H9 (cell line): Measurements from ENCODE around the gene TTC23. TPM values are rescaled to one million over a fixed set of nuclear protein-coding genes. Genes with fewer than 3 reads are reported as not detected.
A peak's percentile ranks its signal among the peaks of the same experiment; 100 is the strongest.

Experiments used
- DNase-seq: peaks from one replicate; pipeline ENCODE4 v3.0.0-alpha.2; 2017
- H2AFZ ChIP-seq: one replicate; pipeline ENCODE4 v1.6.1; 2013; ENCODE audit warnings: mild to moderate bottlenecking, low read length, control low read depth, moderate library complexity
- H2AK5ac ChIP-seq: 2 replicates; pipeline ENCODE4 v1.6.1; 2013; ENCODE audit warnings: low read length, control low read depth, mixed read lengths; ENCODE audit not compliant: insufficient read length
- H2BK120ac ChIP-seq: one replicate; pipeline ENCODE4 v1.6.1; 2013; ENCODE audit warnings: low read depth, mild to moderate bottlenecking, low read length, control low read depth, inconsistent platforms; ENCODE audit not compliant: poor library complexity, severe bottlenecking
- H2BK12ac ChIP-seq: 2 replicates; pipeline ENCODE4 v1.6.1; 2013; ENCODE audit warnings: low read length, control low read depth, mixed read lengths, low read depth; ENCODE audit not compliant: insufficient read length
- H2BK15ac ChIP-seq: 2 replicates; pipeline ENCODE4 v1.6.1; 2013; ENCODE audit warnings: low read depth, low read length, control low read depth
- H2BK20ac ChIP-seq: one replicate; pipeline ENCODE4 v1.6.1; 2013; ENCODE audit warnings: low read depth, mild to moderate bottlenecking, low read length, control low read depth, inconsistent platforms; ENCODE audit not compliant: poor library complexity, severe bottlenecking
- H2BK5ac ChIP-seq: 2 replicates; pipeline ENCODE4 v1.6.1; 2013; ENCODE audit warnings: low read length, control low read depth, mixed read lengths; ENCODE audit not compliant: insufficient read length
- H3K14ac ChIP-seq: 2 replicates; pipeline ENCODE4 v1.6.1; 2013; ENCODE audit warnings: low read length, control low read depth; ENCODE audit not compliant: insufficient read depth
- H3K18ac ChIP-seq: 2 replicates; pipeline ENCODE4 v1.6.1; 2013; ENCODE audit warnings: low read depth, mild to moderate bottlenecking, mixed read lengths, low read length, control low read depth; ENCODE audit not compliant: insufficient read length
- H3K23ac ChIP-seq: 2 replicates; pipeline ENCODE4 v1.6.1; 2013; ENCODE audit warnings: low read length, control low read depth, mixed read lengths, low read depth; ENCODE audit not compliant: insufficient read length
- H3K23me2 ChIP-seq: 2 replicates; pipeline ENCODE4 v1.6.1; 2013; ENCODE audit warnings: low read depth, mild to moderate bottlenecking, mixed read lengths, low read length, control low read depth; ENCODE audit not compliant: insufficient read length, poor library complexity, severe bottlenecking
- H3K27ac ChIP-seq: 2 replicates; pipeline ENCODE4 v1.5.1; 2013; ENCODE audit warnings: low read length, control low read depth, mixed read lengths, low read depth; ENCODE audit not compliant: insufficient read length
- H3K27me3 ChIP-seq: 2 replicates; pipeline ENCODE4 v1.6.1; 2013; ENCODE audit warnings: low read length, control low read depth, inconsistent platforms; ENCODE audit not compliant: insufficient read depth
- H3K4ac ChIP-seq: 2 replicates; pipeline ENCODE4 v1.6.1; 2013; ENCODE audit warnings: low read depth, mild to moderate bottlenecking, control low read depth, inconsistent platforms, low read length, moderate library complexity
- H3K4me1 ChIP-seq: 2 replicates; pipeline ENCODE4 v1.6.1; 2013; ENCODE audit warnings: low read length, control low read depth, inconsistent platforms; ENCODE audit not compliant: insufficient read depth
- H3K4me2 ChIP-seq: 2 replicates; pipeline ENCODE4 v1.6.1; 2013; ENCODE audit warnings: low read length, control low read depth, mixed read lengths; ENCODE audit not compliant: insufficient read length, insufficient read depth
- H3K56ac ChIP-seq: 2 replicates; pipeline ENCODE4 v1.6.1; 2013; ENCODE audit warnings: low read depth, mild to moderate bottlenecking, mixed read lengths, low read length, control low read depth; ENCODE audit not compliant: insufficient read length
- H3K79me1 ChIP-seq: 2 replicates; pipeline ENCODE4 v1.6.1; 2013; ENCODE audit warnings: low read depth, mild to moderate bottlenecking, moderate library complexity, low read length, control low read depth, inconsistent platforms; ENCODE audit not compliant: insufficient read depth, poor library complexity, severe bottlenecking
- H3K79me2 ChIP-seq: 2 replicates; pipeline ENCODE4 v1.6.1; 2013; ENCODE audit warnings: low read length, control low read depth, inconsistent platforms; ENCODE audit not compliant: insufficient read depth
- H3K9ac ChIP-seq: 2 replicates; pipeline ENCODE4 v1.6.1; 2013; ENCODE audit warnings: low read length, control low read depth, mixed read lengths; ENCODE audit not compliant: insufficient read length; ENCODE audit errors: extremely low read depth
- H3K9me3 ChIP-seq: one replicate; pipeline ENCODE4 v1.6.1; 2013; ENCODE audit warnings: low read depth, low read length, inconsistent platforms; ENCODE audit not compliant: control insufficient read depth
- H3T11ph ChIP-seq: one replicate; pipeline ENCODE4 v1.6.1; 2013; ENCODE audit warnings: mild to moderate bottlenecking, low read length, control low read depth, inconsistent platforms
- H4K20me1 ChIP-seq: one replicate; pipeline ENCODE4 v1.6.1; 2013; ENCODE audit not compliant: control insufficient read depth, insufficient read length, insufficient read depth
- H4K5ac ChIP-seq: 2 replicates; pipeline ENCODE4 v1.6.1; 2013; ENCODE audit warnings: low read depth, mild to moderate bottlenecking, mixed read lengths, low read length, control low read depth; ENCODE audit not compliant: insufficient read length
- H4K8ac ChIP-seq: replicated peaks from 2 replicates; pipeline ENCODE4 v1.6.1; 2013; ENCODE audit warnings: low read length, control low read depth, mixed read lengths, low read depth; ENCODE audit not compliant: insufficient read length
- H4K91ac ChIP-seq: 2 replicates; pipeline ENCODE4 v1.6.1; 2013; ENCODE audit warnings: low read depth, mild to moderate bottlenecking, moderate library complexity, mixed read lengths, low read length, control low read depth; ENCODE audit not compliant: insufficient read length
- H3K27ac Mint-ChIP-seq, 3 experiments: 2 replicates in 2 of 3; 3 replicates in 1 of 3; pipeline ENCODE4 v1.8.0; 2020 to 2021; ENCODE audit warnings: mixed read lengths in 3 of 3, mild to moderate bottlenecking in 1 of 3, moderate library complexity in 1 of 3
- H3K27me3 Mint-ChIP-seq: 2 replicates; pipeline ENCODE4 v1.8.0; 2021; ENCODE audit warnings: low read depth, mild to moderate bottlenecking, moderate library complexity, mixed read lengths
- H3K36me3 Mint-ChIP-seq, 3 experiments: 2 replicates in 2 of 3; 3 replicates in 1 of 3; pipeline ENCODE4 v1.8.0; 2020 to 2021; ENCODE audit warnings: low read depth in 3 of 3, mixed read lengths in 3 of 3; ENCODE audit not compliant: insufficient read depth in 1 of 3
- H3K4me1 Mint-ChIP-seq, 2 experiments: 2 replicates each; pipeline ENCODE4 v1.8.0; 2020; ENCODE audit warnings: mixed read lengths in 2 of 2
- H3K4me3 Mint-ChIP-seq, 2 experiments: 2 replicates in 1 of 2; 3 replicates in 1 of 2; pipeline ENCODE4 v1.8.0; 2020 to 2021; ENCODE audit warnings: mild to moderate bottlenecking in 2 of 2, mixed read lengths in 2 of 2, moderate library complexity in 1 of 2
- H3K9me3 Mint-ChIP-seq, 2 experiments: 2 replicates in 1 of 2; 3 replicates in 1 of 2; pipeline ENCODE4 v1.8.0; 2020; ENCODE audit warnings: mild to moderate bottlenecking in 2 of 2, mixed read lengths in 2 of 2, moderate library complexity in 1 of 2
- WGBS: extraction: QIAGEN DNeasy Blood & Tissue Kit; methylation state at CpG from one replicate; pipeline ENCODE4 v1.1.7; 2013; ENCODE audit warnings: missing lambda C conversion rate, low lambda C conversion rate, mixed read lengths; ENCODE audit not compliant: insufficient read length; ENCODE audit errors: extremely low coverage; 5-methylcytosine and 5-hydroxymethylcytosine counted together
- total RNA-seq: library from RNA; stranded (reverse); gene quantifications from 2 replicates; pipeline ENCODE4 v1.2.1, GENCODE V29; 2021
- TF ChIP-seq, protein P1 (sequence below): fragments of 200-600 bp; sonication (generic); conservative IDR thresholded peaks from 3 replicates; pipeline ENCODE4 v1.8.0; 2021; ENCODE audit warnings: antibody characterized with exemption, mild to moderate bottlenecking

TTC23 gene
- total RNA-seq, 1 experiment from 2014 or later: 14.3 TPM

- H3K56ac ChIP-seq: no peak overlapping the region
- no peak overlapping the region for H4K8ac ChIP-seq
- H3K4me2 ChIP-seq: no peak overlapping the region
- no peak overlapping the region for H2BK15ac ChIP-seq
- no peak overlapping the region for H2BK20ac ChIP-seq
- Mint-ChIP-seq H3K4me3 (no peak overlapping the region), H3K4me1 (peaks cover 3 to 6% of the 10 kb centered on the region in 2 experiments; a peak in 2 of 4 replicates), H3K27ac (peak overlapping the region in 1 of 3 experiments; percentile 37; a peak in 1 of 7 replicates), H3K9me3 (no peaks in the 10 kb centered on the region), H3K36me3 (peaks cover 3 to 16% (median 13%) of the 10 kb centered on the region in 3 experiments; a peak in 5 of 7 replicates), H3K27me3 (no peaks in the 10 kb centered on the region)
- no peak overlapping the region for H2AFZ ChIP-seq
- H3K9me3 ChIP-seq: no peaks in the 10 kb centered on the region
- no peak overlapping the region for H3K14ac ChIP-seq
- no peak overlapping the region for H3K9ac ChIP-seq
- no peak overlapping the region for H3K27ac ChIP-seq
- no peaks in the 10 kb centered on the region for H3K23me2 ChIP-seq
- no peak overlapping the region for H2AK5ac ChIP-seq
- no peak overlapping the region for H3K4ac ChIP-seq
- H3T11ph ChIP-seq: no peak overlapping the region
- no peaks in the 10 kb centered on the region for H3K79me2 ChIP-seq
- H4K91ac ChIP-seq: no peak overlapping the region
- TF ChIP-seq, protein P1, sequence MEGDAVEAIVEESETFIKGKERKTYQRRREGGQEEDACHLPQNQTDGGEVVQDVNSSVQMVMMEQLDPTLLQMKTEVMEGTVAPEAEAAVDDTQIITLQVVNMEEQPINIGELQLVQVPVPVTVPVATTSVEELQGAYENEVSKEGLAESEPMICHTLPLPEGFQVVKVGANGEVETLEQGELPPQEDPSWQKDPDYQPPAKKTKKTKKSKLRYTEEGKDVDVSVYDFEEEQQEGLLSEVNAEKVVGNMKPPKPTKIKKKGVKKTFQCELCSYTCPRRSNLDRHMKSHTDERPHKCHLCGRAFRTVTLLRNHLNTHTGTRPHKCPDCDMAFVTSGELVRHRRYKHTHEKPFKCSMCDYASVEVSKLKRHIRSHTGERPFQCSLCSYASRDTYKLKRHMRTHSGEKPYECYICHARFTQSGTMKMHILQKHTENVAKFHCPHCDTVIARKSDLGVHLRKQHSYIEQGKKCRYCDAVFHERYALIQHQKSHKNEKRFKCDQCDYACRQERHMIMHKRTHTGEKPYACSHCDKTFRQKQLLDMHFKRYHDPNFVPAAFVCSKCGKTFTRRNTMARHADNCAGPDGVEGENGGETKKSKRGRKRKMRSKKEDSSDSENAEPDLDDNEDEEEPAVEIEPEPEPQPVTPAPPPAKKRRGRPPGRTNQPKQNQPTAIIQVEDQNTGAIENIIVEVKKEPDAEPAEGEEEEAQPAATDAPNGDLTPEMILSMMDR: no peak
- no peak overlapping the region for H2BK120ac ChIP-seq
- no peak for DNase-seq
- no CpG with 5 or more reads among the region's 4 CpGs for WGBS
- no peaks in the 10 kb centered on the region for H3K4me1 ChIP-seq
- H4K20me1 ChIP-seq: no peaks in the 10 kb centered on the region
- H2BK5ac ChIP-seq: no peak overlapping the region
- H3K18ac ChIP-seq: no peak overlapping the region
- no peak overlapping the region for H2BK12ac ChIP-seq
- H3K79me1 ChIP-seq: no peaks in the 10 kb centered on the region
- H3K27me3 ChIP-seq: no peaks in the 10 kb centered on the region
- no peak overlapping the region for H3K23ac ChIP-seq
- no peak overlapping the region for H4K5ac ChIP-seq
These were observed 85.9 kb downstream of the TTC23 start for GRCh38 chr15:99163271-99164062.
